Measurements from ENCODE around the gene IDUA.

The IDUA gene

GRCh38 chr4:1030559-1030958, 43.7 kb downstream of the IDUA start:
- no peak for DNase-seq (ENCODE audit: low read depth in 2 of 2)

- DNase-seq (ENCODE audit: low read depth in 2 of 2), result no peak
Measured at GRCh38 chr4:1031346-1031745, 44.5 kb downstream of the IDUA start.

- no peak for DNase-seq (ENCODE audit: low read depth in 2 of 2)
Measured at GRCh38 chr4:1031956-1032795, 45.3 kb downstream of the IDUA start.

- no peak for DNase-seq (ENCODE audit: low read depth in 2 of 2)
Measured at GRCh38 chr4:1032861-1033260, 46.0 kb downstream of the IDUA start.

GRCh38 chr4:1033840-1034551, 47.2 kb downstream of the IDUA start:
- no peak for DNase-seq (ENCODE audit: low read depth in 2 of 2)

- no peak for DNase-seq (ENCODE audit: low read depth in 2 of 2)
Measured at GRCh38 chr4:1035510-1035909, 48.7 kb downstream of the IDUA start.

GRCh38 chr4:1036095-1036494, 49.3 kb downstream of the IDUA start:
- no peak for DNase-seq (ENCODE audit: low read depth in 2 of 2)

GRCh38 chr4:1036976-1037810, 50.3 kb downstream of the IDUA start:
- DNase-seq (ENCODE audit: low read depth in 2 of 2), result no peak

- no peak for DNase-seq (ENCODE audit: low read depth in 2 of 2)
Measured at GRCh38 chr4:1038948-1039492, 52.2 kb downstream of the IDUA start.

- DNase-seq (ENCODE audit: low read depth in 2 of 2), result no peak
Measured at GRCh38 chr4:1039493-1040343, 52.9 kb downstream of the IDUA start.

GRCh38 chr4:1040344-1041146, 53.7 kb downstream of the IDUA start:
- no peak for DNase-seq (ENCODE audit: low read depth in 2 of 2)

GRCh38 chr4:1041147-1041935, 54.5 kb downstream of the IDUA start:
- no peak for DNase-seq (ENCODE audit: low read depth in 2 of 2)

GRCh38 chr4:1041936-1042330, 55.1 kb downstream of the IDUA start:
- DNase-seq (ENCODE audit: low read depth in 2 of 2), result no peak

GRCh38 chr4:1042352-1043055, 55.7 kb downstream of the IDUA start:
- no peak for DNase-seq (ENCODE audit: low read depth in 2 of 2)

GRCh38 chr4:1043162-1043561, 56.3 kb downstream of the IDUA start:
- no peak for DNase-seq (ENCODE audit: low read depth in 2 of 2)

- DNase-seq (ENCODE audit: low read depth in 2 of 2), result no peak
Measured at GRCh38 chr4:1043651-1044468, 57.0 kb downstream of the IDUA start.

- DNase-seq (ENCODE audit: low read depth in 2 of 2), result no peak
Measured at GRCh38 chr4:1044469-1045192, 57.8 kb downstream of the IDUA start.

All from stimulated activated CD4-positive, alpha-beta T cell treated with anti-CD3 and anti-CD28 coated beads, Interleukin-12 subunit alpha, Interleukin-12 subunit beta, amount 100 ng/mL, for 24 hours (primary cell).